ENCODE data around the gene C14orf180.

The C14orf180 gene

DNA sequence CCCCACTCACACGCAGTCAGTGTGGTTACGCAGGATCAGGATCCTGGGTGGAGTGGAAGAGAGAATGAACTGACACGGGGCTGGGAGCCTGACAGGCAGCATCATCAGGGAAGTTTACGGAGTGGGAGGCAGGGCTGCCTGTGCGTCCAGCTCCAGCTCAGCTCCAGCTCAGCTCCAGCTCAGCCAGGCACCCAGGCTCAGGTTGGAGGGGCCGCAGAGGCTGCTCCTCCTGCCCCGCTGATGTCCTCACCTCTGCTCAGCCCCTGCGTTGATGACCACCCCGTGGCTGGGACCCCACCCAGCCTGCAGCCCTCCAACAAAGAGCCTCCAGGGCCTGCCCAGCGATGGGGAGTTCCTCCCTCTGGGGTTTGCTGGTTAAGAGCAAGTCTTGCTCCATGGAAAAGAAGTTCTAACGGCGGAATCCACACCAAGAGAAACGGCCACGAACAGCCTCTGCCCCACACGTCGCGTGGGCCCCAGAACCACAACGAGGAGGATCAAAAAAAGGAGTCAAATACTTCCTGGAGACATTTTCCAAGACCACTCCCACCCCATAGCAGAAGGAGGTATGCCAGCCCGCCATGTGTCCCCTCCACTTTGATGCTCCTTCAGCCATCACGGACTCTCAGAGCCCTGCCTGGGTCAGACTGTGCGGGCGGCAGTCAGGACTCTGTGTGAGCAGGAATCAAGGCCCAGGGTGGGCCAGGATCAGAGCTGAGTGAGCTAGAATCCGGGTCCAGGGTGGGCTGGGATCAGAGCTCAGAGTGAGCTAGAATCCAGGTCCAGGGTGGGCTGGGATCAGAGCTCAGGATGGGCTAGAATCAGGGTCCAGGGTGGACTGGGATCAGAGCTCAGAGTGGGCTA is 17.7 kb upstream of the C14orf180 start:
- no peak for DNase-seq (ENCODE audit: low read depth)

DNA sequence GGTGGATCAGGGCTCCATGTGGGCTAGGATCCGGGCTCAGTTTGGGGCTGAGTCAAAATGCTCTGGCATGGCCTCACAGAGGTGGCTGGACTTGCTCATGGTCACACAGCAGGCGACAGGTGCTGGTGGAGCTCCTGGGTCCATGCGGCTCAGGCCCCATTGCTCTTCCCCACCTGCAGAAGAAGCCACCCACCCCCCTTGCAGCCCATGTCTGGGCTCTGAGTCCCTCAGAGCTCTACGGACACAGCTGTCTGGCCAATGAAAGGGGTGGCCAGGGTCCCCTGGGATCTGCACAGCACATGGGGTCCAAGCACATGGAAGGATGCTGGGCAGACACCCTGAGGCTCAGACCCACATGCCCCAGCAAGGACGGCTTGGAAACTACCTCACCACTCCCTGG is 17.0 kb upstream of the C14orf180 start:
- no peak for DNase-seq (ENCODE audit: low read depth)

DNA sequence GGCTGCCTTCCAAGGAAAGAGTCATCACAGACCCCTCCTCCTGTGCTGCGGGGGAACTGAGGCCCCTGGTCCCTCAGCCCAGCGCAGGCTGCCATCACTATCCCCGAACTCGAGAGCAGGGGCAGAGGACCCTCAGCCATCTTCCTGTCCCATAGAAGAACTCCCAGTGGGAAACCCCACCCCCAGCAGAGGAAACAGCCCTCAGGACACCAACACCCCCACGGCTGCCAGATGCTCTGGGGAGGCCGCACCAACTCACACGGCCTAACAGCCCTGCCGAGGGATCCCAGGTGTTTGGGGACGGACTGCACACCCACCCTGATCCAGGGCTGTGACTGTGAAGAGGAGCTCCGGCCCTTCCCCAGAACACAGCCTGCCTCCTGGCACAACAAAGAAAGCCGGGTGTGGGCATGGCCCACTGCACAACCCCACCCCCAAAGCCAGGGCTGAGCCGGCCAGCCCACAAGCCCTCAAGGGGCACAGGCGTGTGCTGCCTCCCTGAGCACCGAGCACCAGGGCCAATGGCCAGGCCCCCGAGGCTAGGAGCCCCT is 16.3 kb upstream of the C14orf180 start:
- DNase-seq (ENCODE audit: low read depth) = no peak

DNA sequence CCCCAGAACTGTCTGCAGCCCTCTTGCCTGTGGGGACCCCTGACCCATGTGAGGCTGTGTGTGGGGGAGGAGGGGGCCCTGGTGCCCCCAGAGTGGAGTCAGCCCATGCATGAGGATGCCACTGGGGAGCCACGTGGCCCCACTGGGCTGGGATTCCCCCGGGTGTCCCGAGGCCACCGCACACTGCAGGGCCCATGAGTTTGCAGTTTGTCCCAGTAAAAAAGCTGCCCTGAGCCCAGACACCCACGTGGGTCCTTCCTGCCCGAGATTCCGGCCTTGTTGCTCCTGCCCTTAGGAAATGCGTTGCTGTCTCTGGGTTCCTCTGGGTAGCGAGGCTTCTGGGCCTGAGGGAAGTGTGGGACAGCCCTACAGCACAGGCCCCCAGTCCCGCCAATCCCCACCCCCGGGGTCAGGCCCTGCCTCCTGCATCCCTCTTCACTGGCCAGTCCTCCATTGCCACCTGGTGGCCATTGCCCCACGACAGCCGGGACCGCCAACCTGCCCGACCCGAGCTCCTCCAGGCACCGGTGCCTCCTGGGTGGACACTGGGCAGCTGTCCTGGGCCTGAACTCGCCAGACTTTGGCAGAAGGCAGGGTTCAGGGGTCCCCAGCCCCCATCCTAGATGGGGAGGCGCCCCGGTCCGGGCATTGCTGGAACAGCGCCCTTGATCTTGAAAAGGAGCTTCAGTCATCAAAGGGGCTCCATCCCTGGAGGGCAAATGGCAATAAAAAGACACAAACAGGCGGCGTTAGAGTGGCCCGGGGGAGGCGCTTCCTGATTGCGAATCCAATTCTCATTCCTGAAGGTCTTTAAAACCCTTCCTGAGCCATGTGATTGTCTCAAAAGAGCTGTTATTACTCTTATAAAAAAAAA is 15.6 kb upstream of the C14orf180 start:
- DNase-seq (ENCODE audit: low read depth) = peak; percentile 41

DNA sequence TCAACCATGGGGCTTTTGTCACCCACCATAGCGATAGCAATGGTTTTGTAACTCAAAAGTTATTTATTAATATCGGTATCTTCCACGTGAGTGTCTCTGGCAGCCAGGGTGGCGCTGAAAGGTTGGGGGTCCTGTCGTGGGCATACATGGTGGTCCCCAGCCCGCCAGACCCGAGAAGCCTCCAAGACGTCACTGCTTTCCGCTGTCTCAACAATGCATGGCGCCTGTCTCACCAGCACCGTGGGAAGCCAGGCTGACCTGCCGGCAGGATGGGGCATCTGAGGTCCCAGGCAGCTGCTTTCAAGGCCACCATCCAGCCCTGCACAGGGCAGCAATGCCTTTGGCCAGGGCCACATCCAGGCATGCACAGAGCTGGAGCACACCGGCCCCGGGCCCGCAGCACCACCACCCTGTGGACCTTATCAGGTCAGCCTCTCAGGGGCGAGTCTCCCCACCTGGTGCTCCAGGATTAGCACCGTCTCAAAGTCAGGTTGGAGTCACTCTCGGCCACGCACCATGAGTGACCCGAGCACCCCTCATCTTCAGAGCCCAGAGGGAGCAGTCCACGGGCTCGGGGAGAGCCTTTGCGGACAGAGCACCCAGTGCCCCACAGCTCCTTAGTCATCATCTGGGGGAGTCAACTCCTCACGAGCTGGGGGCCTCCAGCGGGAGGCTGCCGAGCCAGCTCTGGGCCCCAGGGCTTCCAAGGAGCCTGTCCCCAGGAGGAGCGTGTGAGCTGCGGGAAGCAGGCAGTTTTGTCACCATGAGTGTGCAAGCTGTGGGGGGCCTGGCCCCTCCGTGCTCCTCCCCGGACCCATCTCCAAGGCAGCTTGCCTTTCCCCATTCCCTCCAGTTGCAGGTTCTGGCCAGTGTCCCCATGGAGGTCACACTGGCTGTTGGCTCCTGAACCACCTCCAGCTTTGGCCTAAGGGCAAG is 14.6 kb upstream of the C14orf180 start:
- no peak for DNase-seq (ENCODE audit: low read depth)

DNA sequence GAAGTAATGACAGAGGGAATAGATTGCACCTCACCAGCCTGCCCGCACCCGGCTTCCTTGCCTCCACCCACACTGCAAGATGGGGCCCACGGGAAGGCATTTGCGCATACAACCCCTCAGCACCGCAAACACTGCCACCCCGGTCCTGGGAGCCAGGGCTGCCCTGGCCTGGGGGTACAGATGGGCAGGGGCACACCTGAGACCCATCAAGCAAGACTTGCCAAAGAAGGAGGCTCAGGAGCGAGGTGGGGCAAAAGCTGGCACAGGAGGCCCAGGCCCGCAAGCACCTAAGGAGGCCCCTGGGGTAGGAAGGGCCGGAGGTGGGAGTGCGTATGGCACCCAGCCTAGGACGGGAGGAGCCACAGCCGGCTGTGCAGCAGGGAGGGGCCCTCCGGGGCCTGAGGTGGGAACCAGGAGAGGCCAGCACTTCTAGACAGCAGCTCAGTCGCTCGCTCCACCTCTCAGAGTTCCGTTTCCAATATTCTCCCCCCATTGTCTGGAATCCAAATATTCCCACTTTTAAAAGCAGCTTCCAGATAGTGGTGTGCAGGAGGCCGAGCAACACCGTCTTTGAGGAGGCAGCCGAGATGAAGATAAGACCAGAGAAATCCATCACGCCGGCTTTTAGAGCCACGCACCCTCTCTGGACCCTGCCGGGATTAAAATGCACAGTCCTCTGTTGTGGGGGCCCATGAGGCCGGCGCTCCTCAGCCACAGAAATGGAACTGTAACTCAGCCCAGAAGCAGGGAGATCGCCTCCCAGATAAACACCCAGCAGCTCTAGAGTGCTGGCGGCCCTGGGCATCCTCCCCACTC is 12.2 kb upstream of the C14orf180 start:
- DNase-seq (ENCODE audit: low read depth) = no peak

DNA sequence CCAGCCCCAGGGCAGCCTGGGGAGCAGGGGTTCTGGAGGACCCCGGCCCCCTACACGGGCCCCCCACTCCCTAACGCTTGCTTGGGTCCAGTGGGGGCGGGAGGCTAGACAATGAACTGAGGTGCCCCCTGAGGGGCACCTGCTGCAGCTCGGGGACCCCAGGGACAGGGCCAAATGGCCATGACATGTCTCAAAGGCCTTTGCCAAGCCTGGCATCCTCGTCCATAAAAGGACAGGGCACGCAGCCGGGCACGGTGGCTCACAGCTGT is 11.7 kb upstream of the C14orf180 start:
- no peak for DNase-seq (ENCODE audit: low read depth)

DNA sequence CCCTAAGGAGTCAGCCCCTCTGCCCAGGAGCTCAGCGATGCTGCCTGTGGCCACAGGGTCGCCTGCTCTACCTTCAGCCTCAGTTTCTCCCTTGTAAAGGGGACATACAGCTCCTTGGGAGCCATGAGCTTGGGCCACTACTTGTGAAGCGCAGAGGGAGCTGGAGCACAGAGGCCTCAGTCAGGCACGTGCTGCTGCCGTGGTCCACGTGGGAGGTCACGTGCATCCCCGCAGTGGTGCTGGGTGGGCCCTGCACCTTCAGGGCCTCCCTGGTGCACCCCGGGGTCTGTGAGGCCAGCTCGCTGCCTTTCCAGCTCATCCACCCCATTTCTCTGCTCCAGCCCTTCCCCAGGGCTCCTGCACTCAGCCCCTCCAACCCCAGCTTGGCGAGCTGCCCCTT is 10.9 kb upstream of the C14orf180 start:
- DNase-seq (ENCODE audit: low read depth) = no peak

DNA sequence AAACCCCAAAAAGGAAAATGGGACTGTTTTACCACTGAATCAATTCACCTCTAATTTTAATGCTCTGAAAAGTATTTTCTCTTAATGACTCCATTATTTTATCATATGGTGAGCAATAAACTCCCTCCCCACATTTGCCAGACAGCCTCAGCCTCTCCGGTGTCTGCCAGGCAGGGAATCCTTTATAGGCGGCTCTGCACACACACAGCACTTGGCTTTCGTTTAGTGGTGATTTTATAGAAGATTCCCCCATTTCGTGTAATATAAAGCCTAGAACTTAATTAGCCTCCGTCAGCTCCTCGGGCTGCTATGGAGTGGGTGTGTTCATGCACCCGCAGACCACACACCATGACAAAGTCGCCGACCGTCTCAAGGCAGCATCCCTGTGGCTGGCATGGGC is 10.1 kb upstream of the C14orf180 start:
- no peak for DNase-seq (ENCODE audit: low read depth)

DNA sequence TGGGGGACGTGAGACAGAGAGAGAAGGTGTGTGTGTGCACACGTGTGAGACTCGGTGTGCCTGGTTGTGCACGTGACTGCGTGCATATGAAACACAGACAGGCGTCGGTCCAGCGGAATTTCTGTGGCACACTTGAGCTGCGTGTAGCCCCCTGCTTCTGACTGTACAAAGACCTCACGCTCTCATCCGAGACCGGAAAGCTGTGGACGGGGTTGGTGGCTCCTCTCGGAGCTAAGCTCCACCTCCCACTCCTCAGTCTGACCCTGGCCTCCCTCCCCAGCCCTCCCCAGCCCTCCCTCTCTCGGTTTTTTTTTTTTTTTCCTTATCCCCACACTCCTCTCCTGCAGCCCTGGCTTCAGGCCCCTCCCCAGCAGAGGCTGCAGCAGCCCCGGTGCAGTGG is 8.3 kb upstream of the C14orf180 start:
- no peak for DNase-seq (ENCODE audit: low read depth)

DNA sequence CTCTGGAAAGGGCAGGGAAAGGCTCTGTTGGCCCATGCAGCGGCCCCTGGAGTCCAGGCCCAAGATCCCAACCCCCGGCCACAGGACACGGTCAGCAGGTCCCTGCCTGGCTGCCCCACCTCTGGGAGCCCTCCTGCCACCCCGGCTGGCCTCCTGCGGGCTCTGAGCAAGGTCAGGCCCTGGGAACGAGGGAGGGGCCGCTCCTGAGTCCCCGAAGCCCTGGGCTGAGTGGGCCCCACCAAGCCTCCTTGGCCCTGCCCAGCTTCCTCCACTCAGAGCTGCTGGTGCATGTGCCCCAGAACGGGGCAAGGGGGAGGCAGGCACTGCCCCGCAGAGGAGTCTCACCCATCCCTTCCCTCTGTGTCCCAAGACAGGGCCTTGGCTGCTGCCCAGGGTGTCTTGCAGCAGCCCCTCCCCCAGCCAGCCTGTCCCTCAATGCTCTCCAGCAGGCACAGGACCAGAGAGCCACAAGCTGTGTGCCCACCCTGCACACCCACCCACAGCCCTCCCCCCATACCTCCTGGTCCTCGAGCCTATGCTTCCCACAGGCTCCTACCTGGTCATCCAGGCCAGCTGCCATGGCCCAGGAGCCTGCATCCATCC is 7.4 kb upstream of the C14orf180 start:
- DNase-seq (ENCODE audit: low read depth) = no peak

DNA sequence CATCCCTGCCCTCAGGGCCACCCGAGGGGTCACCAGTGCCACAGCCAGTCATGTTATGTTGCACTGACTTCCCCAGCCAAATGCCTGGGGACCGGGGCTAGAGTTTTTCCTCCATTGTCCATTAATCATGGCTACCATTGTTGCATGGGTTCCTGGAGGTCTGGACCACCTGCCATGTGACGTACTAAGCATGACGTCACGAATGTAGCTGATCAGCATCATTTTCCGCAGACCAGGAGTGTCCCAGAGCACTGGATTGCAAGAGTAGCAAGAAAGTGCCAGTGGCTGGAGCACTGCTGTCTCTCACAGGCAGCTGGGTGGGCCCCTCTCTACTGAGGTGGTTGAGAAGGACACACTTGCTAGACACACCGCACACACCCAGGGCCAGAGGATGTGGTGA is 6.9 kb upstream of the C14orf180 start:
- no peak for DNase-seq (ENCODE audit: low read depth)

DNA sequence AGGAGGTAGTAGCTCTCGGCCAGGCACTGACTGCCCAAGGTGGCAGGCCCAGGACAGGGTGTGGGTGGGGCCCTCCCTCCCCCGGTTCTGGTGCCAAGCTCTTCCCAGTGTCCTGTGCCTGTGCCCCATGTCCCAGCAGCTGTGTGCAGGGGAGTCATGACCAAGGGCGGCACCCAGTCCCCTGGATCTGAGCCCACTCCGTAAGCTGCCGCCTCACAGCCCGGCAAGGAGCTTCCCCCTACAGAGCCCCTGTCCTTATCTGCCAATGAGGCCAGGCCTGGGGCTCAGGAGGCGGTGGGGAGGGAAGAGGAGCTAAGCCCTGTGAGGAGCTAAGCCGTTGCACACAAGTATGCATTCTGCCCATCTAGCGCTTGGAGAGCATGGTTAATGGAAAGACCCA is 5.6 kb upstream of the C14orf180 start:
- no peak for DNase-seq (ENCODE audit: low read depth)

DNA sequence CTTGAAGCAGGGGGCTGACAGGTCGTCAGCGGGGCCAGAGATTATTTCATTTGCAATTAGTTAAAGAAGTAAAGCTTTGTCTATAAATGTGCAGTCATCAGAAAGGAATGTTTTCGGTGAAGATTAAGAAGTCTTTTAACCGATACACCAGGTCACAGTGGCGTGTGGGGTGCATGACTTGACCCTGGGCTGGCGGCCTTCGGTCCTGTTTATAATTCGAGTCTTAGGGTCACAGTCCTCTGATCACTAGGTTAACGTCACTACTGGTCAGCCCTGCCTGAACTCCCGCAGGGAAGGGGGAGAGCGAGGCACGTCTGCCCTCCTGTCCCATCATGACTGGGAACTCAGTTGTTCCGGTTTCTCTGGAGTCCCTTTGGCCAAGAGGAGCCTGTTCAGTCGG is 5.0 kb upstream of the C14orf180 start:
- no peak for DNase-seq (ENCODE audit: low read depth)

DNA sequence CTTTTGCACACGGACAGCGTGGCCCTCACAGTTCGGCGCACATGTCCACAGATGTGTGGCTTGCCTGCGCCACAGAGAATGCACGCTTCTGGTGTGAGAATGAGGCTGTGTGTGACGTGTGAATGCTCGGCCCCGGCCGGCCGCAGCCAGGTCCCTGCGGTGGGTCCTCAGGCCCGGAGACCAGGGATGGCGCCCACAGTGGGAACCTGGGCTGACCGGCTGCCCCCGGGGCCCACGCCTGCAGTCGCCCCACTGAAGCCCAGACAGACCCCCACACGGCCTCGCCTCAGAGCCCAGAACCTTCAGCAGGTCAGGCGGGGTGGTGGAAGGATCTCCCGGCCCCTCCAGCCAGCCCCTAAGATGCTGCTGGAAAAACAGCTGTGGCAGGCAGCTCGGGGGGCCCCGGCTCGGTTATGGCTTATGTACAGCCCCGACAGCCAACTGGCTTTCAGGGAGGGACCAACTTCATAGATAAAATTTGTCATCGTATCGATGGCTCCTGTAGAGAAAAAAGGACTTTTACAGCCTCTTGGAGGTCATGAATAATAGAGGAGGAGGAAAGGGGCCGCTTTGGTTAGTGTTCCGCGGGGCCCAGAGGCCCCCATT is 4.5 kb upstream of the C14orf180 start:
- no peak for DNase-seq (ENCODE audit: low read depth)

DNA sequence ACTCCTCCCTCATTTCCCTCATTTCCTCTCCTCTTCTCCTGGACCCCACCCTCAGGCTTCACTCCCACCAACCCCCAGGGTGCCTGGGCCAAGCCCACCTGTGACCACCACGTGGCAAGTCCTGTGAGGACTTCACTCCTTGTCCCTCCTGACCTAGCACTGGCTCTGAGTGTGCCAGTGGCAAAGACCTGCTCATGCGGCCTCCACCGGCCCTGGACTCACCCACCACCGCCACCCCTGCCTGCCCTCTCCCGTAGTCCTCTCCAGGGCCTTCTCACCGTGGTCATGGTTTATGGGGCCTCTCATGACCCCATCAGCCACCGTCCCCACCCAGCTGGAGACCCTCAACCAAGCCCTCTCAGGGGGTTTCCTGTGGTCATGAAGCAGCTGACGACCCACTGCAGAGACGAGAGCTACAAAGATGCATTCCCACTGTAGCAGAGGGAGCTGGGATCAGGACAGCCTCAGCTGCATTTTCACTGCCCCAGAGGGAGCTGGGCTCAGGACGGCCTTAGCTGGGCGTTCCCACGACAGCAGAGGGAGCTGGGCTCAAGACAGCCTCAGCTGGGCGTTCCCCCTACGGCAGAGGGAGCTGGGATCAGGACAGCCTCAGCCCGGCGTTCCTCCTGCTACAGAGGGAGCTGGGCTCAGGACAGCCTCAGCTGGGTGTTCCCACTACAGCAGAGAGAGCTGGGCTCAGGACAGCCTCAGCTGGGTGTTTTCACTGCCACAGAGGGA is 3.2 kb upstream of the C14orf180 start:
- DNase-seq (ENCODE audit: low read depth) = no peak

DNA sequence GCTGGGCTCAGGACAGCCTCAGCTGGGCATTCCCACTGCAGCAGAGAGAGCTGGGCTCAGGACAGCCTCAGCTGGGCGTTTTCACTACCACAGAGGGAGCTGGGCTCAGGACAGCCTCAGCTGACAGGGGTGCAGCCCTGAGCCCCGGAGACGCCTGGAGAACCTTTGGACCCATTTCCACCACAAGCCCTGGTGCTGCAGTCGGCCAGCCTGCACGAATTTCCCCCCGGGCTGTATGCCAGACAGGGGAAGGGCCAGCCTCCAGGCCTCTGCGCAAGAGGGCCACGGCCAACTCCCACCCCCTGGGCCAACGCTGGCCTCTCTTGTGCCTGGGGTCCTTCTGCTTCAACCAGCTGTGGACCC is 2.6 kb upstream of the C14orf180 start:
- no peak for DNase-seq (ENCODE audit: low read depth)

DNA sequence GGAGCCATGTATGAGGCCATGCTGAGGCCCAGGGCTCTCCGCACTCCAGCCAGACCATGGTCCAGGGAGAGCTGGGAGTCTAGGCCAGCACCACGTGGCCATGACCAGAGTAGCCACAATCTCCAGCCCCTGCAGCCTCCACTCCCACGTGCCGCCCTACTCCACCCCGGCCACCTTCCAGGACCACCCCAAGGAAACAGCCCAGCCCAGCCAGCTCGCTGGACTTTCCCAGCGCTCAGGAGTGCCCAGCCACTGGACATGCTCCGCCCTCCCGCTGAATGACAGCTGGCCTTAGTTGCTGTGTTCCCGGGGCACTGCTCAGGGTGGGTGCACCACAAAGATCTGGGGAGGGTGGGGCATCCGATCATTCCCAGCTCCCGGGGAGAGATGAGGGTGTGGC is 2.1 kb upstream of the C14orf180 start:
- no peak for DNase-seq (ENCODE audit: low read depth)

DNA sequence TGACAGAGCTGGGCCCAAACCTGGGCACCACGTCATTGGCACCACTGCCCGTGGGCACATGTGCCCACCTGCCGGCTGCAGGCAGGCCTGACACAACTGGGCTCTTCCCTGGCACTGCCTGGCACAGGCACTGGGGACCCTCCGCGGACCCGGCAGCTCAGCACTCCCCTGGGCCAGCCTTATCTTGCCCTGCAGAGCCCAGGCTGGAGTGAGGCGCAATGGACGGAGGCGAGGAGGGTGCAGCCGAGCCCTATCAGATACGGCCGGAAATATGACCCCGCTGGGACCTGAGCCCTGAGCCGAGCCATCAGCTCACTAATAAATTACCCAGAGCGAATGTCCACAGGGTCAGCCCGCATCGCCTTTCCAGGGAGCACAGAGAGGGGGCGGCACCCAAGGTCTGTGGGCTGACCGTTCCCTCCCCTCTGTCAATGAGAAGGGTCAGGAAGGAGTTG is 1.7 kb upstream of the C14orf180 start:
- DNase-seq (ENCODE audit: low read depth) = no peak

DNA sequence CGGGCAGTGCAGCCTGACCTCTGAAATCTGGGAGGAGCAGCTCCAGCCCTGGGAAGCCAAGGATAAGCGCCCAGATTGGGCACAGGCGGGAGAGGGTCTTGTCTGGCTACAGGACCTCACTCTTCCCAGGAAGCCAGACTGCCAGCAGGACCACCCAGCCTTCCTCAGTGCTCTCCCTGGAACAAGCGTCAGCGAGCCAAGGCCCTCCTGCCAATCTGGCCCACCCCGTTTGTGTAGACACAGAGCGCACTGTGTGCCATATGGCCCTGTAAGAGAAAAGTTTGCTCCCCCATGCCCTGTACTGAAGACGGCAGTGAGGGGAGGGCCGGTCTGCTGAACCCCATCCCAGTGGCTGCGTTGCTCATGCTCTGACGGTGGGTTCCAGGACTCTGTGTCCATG is 1.2 kb upstream of the C14orf180 start:
- no peak for DNase-seq (ENCODE audit: low read depth)

All from activated T-helper 1 cell treated with Interleukin-2 at 50 U/mL for 16 hours (primary cell).